GM21381 (cell line): ENCODE data around the gene SH3PXD2A.

Experiments used
- ATAC-seq: cut with Tn5 transposase; IDR thresholded peaks from one replicate; pipeline ENCODE4 v1.9.1; 2021; ENCODE audit warnings: mild to moderate bottlenecking, moderate library complexity; ENCODE audit not compliant: unreplicated experiment

Gene SH3PXD2A

GRCh38 chr10:103855424-103855823, at the start of gene SH3PXD2A:
Gene SH3PXD2A, minus strand, starts transcription at chr10:103855576. Its CDS starts 310 bp downstream, at chr10:103855266.
- ATAC-seq, result no peak

DNA sequence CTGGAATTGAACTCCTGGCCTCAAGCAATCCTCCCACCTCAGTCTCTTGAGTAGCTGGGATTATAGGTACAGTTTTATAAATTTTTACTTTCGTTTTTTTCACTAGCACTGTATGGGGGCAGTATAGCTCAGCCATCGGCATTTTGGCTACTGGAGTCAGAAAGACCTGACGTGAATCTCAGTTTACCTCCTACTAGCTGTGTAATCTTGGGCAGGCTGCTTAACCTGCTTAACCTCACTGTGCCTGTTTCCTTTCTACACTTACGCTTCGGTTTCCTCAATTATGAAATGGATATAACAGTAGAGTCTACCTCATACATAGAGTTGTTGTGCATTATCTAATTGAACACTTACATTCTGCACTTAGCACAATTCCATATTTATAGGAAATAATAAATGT, 45.9 kb upstream of the SH3PXD2A start:
- no peak for ATAC-seq

DNA sequence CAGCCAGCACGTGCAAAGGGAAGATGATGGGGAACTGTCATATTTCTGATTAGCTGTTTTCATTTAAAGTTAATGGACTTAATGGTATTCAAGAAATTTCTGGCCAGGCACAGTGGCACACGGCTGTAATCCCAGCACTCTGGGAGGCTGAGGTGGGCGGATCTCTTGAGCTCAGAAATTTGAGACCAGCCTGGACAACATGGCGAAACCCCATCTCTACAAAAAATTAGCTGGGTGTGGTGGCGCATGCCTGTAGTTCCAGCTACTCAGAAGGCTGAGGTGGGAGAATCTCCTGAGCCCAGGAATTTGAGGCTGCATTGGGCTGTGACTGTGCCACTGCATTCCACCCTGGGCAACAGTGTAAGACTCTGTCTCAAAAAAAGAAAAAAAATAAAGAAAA, 43.9 kb upstream of the SH3PXD2A start:
- ATAC-seq, result no peak

DNA sequence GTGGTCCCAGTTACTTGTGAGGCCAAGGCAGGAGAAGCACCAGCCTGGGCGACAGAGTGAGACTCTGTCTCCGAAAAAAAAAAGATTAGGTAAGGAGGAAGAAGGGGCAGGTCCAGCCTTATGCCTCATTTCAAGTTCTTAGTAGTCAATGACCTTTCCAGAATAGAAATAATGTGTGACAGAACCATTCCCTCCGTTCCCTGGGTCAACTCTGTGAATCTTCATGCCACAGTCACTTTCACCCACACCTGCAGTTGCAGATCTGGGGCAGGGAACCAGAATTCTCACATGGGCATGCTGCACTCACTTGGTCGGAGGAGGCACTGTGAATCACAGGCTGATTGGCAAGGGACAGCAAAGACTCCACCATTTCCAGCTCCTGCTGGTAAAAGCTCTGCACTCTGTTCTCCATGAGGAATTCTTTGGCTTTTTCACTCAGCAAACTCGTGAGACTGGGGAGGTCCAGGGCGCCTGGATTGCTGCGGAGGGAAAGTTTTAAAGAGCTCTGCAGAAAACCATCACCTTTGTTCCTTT, 41.9 kb upstream of the SH3PXD2A start:
- ATAC-seq, result no peak

- ATAC-seq, result no peak
Observed at GRCh38 chr10:103896225-103896624, 40.8 kb upstream of the SH3PXD2A start.

DNA sequence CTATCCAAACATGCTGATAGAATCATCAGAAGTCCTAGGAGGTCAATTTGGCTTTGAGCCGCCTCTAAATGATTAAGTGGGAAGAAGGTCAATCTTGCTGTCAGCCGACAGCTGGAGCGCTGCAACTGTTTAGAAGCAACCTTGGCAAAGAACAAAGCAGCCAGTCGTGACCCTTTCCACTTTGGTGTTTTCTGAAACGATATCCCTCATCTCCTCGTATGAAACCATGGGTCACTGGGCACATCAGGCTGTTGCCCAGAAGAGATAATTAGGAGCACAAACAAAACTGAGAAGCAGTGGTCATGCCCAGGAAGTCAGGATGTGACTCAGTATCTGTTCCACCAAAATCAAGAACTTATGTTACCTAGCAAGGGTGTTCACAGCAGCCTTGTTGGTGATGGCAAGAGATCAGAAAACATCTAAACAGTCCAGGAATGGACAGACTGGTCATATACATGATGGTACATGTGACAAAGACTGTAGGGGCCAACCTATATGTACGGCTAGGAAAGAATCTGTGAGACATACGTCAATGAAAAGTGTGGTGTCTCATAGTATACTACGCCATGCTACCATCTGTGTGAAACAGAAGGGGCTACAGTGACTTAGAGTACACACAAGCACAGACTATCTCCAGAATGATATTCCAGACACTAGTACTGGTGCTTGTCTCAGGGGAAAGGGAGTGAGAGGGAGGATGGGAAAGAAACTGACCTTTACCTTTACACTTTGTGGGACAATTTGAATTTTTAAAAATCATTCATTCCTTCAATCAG, 40.2 kb upstream of the SH3PXD2A start:
- ATAC-seq, result no peak

DNA sequence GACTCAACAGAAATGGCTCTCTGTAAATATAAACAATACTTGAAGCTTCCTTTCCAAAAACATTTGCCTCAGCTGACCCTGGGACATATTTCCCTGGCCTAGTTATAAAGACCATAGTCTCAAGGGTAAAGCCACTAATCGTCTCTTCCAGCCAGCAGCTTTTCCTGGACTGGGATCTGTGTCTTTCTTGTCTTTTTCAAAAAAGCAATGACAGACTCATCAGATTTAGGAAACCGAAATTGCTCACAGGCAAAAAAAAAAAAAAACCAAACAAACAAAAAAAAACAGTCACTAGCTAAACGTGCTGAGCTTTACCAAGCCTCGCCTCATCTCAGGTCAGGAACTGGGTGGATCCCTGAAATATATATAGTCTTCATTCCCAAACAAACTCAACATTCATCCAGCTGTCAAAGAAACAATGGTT, 39.1 kb upstream of the SH3PXD2A start:
- ATAC-seq, result no peak

- no peak for ATAC-seq
Observed at GRCh38 chr10:103893817-103894216, 38.4 kb upstream of the SH3PXD2A start.

- ATAC-seq, result no peak
Observed at GRCh38 chr10:103892181-103892580, 36.8 kb upstream of the SH3PXD2A start.

DNA sequence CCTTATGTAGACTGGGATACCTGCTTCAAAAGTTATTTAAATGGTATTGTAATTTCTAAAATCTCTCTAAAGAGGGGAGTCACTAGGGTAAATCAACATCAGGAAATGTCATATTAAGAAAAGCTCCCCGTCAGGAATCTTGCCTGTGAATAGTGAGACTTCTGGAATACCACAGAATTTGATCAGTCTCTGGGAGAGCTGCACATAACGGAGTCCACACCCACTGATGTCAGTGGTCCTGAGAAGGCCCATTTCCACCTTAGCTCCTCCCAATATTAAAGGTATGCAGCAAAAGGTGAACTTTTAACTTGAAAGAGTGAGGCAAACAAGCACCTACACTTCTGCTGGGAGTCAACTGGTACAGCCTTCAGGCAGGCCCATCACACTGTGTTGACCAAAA, 35.3 kb upstream of the SH3PXD2A start:
- no peak for ATAC-seq

DNA sequence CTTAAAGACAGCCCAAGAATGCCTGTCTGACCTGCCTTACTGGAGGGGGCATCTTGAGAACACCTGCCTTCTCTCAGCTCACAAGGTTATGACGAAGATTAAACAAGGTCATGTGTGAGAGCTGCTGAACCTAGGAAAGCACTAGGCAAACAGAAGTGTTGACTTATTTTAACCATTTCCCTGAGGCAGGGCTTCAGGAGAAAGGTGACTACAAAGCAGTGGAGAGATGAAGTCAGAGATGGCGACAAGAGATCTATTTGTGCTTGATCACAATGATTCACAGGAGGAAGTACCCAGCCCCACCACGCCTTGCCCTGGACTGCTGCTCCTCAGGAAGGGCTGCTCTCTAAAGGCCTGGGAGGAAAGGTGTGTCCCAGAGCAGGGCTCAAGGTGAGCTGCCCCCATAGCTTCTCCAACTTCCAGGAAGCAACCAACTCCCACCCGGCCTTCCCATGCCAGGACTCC, 34.9 kb upstream of the SH3PXD2A start:
- ATAC-seq, result no peak

GRCh38 chr10:103889121-103889720, 33.8 kb upstream of the SH3PXD2A start:
- no peak for ATAC-seq

GRCh38 chr10:103888113-103888841, 32.9 kb upstream of the SH3PXD2A start:
- ATAC-seq, result no peak

DNA sequence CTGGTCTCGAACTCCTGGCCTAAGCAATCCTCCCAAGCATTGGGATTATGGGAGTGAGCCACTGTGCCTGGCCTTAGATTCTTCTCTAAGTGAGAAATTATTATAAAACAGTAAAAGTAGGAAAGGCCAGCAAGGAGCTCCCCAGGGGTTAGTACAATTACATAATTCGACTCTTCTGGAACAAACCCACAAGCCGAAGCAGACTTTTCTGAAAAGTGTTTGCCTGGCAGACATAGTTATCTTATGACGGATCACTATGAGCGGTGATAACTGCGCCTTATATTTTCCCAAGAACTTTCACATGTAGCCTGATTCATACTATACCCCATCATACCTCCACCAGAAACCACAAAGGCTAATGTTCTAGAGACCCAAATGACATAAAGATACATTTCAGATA, 30.2 kb upstream of the SH3PXD2A start:
- ATAC-seq, result no peak

GRCh38 chr10:103884681-103885139, 29.3 kb upstream of the SH3PXD2A start:
- ATAC-seq, result no peak

GRCh38 chr10:103882285-103883007, 27.1 kb upstream of the SH3PXD2A start:
- ATAC-seq, result no peak

- ATAC-seq, result no peak
Observed at GRCh38 chr10:103881416-103882284, 26.3 kb upstream of the SH3PXD2A start.

DNA sequence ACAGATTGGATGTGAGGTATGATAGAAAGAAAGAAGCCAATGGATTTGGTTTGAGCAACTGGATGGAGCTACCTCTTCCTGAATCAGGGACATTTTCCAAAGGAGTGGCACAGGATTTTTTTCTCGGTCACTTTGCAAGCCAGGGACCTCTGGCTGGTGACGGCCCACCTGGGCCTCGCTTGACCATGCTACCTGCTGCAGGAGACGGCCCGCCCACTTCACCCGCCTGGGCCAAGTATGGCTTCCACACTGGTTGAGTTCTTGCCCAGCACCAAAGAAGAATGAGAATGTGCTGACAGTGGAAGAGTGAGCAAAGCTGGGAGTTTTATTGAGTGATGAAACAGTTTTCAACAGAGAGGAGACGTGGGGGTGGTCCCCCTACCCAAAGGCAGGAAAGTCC, 24.5 kb upstream of the SH3PXD2A start:
- ATAC-seq, result no peak

DNA sequence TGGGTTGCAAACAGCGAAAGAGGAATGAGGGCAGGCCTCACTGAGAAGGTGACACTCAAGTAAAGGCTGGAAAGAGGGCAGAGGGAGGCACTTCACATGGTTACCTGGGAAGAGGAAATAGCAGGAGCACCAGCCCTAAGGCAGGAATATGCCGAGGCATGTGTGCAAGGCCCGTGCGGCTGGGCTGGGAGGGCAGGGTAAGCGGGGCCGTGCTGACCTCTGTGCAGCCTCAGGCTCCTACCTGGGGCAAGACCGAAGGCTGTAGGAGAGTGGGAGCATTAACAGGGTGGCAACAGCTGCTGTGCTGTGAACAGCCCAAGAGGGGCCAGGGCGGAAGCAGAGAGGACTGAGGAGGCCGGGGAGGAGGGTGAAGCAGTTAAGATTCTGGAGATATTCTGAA, 24.0 kb upstream of the SH3PXD2A start:
- ATAC-seq, result no peak

- no peak for ATAC-seq
Observed at GRCh38 chr10:103877861-103878260, 22.5 kb upstream of the SH3PXD2A start.
